Measurements from ENCODE around the gene NANOS2. TPM values are rescaled to one million over a fixed set of nuclear protein-coding genes. Genes with fewer than 3 reads are reported as not detected.
"Not testable (repeated sequence)": the region's sequence is repeated elsewhere in the genome, so short reads cannot be mapped to it uniquely, and the experiment has no call there.

Gene NANOS2
- total RNA-seq, 1 donor from 2014 or later = not detected

- intact Hi-C loops (cut with micrococcal nuclease) = no loop called here
These were observed 36.4 kb downstream of the NANOS2 start for GRCh38 chr19:45878043-45878794.

GRCh38 chr19:45876411-45877197 is 38.0 kb downstream of the NANOS2 start:
- intact Hi-C loops (cut with micrococcal nuclease) = no loop called here

GRCh38 chr19:45876161-45876410 is 38.5 kb downstream of the NANOS2 start:
- intact Hi-C loops (cut with micrococcal nuclease) = no loop called here

GRCh38 chr19:45874620-45874966 is 40.0 kb downstream of the NANOS2 start:
- intact Hi-C loops (cut with micrococcal nuclease) = no loop called here

GRCh38 chr19:45873219-45873772 is 41.3 kb downstream of the NANOS2 start:
- intact Hi-C loops (cut with micrococcal nuclease) = no loop called here

- intact Hi-C loops (cut with micrococcal nuclease) = no loop called here
These were observed 42.3 kb downstream of the NANOS2 start for GRCh38 chr19:45872095-45872919.

GRCh38 chr19:45870798-45871197 is 43.8 kb downstream of the NANOS2 start:
- intact Hi-C loops (cut with micrococcal nuclease) = no loop called here

- intact Hi-C loops (cut with micrococcal nuclease) = not testable (repeated sequence)
These were observed 47.3 kb downstream of the NANOS2 start for GRCh38 chr19:45867241-45867640.

GRCh38 chr19:45866400-45867176 is 48.0 kb downstream of the NANOS2 start:
- intact Hi-C loops (cut with micrococcal nuclease) = no loop called here

GRCh38 chr19:45865269-45865948 is 49.2 kb downstream of the NANOS2 start:
- intact Hi-C loops (cut with micrococcal nuclease) = no loop called here

- intact Hi-C loops (cut with micrococcal nuclease) = no loop called here
These were observed 49.9 kb downstream of the NANOS2 start for GRCh38 chr19:45864629-45865082.

- intact Hi-C loops (cut with micrococcal nuclease) = loop anchor here (1.0 to 2.0 kb wide), 8 partner anchors 22 to 279 kb away; partner anchors contain the start of genes CCDC61, DMWD, FBXO46 and IRF2BP1
These were observed 50.5 kb downstream of the NANOS2 start, which contains the start of gene FOXA3 for GRCh38 chr19:45863840-45864628. Gene FOXA3 (plus strand): TSS chr19:45864326. CDS start chr19:45864457, 131 bp downstream.

- intact Hi-C loops (cut with micrococcal nuclease) = loop anchor here (1.0 to 2.0 kb wide), 8 partner anchors 23 to 279 kb away; partner anchors contain the start of genes CCDC61, DMWD, FBXO46 and IRF2BP1
These were observed 51.2 kb downstream of the NANOS2 start for GRCh38 chr19:45863335-45863839.

Other genes with a start within 250 kb of the NANOS2 start
- gene GIPR, start 246.6 kb downstream of the NANOS2 start, total RNA-seq = 4.7 and 5.1 TPM in 2 replicates
- gene SNRPD2, start 222.8 kb downstream of the NANOS2 start, total RNA-seq = 596 and 605 TPM in 2 replicates
- gene QPCTL, start 222.1 kb downstream of the NANOS2 start, total RNA-seq = 8.2 and 9.1 TPM in 2 replicates
- 38.3 and 38.9 TPM in 2 replicates for gene FBXO46, start 183.9 kb downstream of the NANOS2 start, total RNA-seq
- not detected in 2 replicates for gene MEIOSIN, start 181.3 kb downstream of the NANOS2 start, total RNA-seq
- gene SIX5, start 145.5 kb downstream of the NANOS2 start, total RNA-seq = 0.68 and 0.82 TPM in 2 replicates
- 13.8 and 17.1 TPM in 2 replicates for gene DMPK, start 132.3 kb downstream of the NANOS2 start, total RNA-seq
- 23.1 and 26.2 TPM in 2 replicates for gene DMWD, start 121.9 kb downstream of the NANOS2 start, total RNA-seq
- 0.39 and 0.50 TPM in 2 replicates for gene RSPH6A, start 99.5 kb downstream of the NANOS2 start, total RNA-seq
- gene SYMPK, start 51.6 kb downstream of the NANOS2 start, total RNA-seq = 99.9 and 106 TPM in 2 replicates
- gene FOXA3, start 50.5 kb downstream of the NANOS2 start, total RNA-seq = not detected in 2 replicates
- gene IRF2BP1, start 28.6 kb downstream of the NANOS2 start, total RNA-seq = 15.3 and 15.8 TPM in 2 replicates
- gene MYPOP, start 12.2 kb downstream of the NANOS2 start, total RNA-seq = 8.8 and 9.8 TPM in 2 replicates
- gene NOVA2, start 59.1 kb upstream of the NANOS2 start, total RNA-seq = 0.02 and 0.09 TPM in 2 replicates
- gene CCDC61, start 80.7 kb upstream of the NANOS2 start, total RNA-seq = 22.8 and 26.8 TPM in 2 replicates
- not detected in 2 replicates for gene PGLYRP1, start 108.3 kb upstream of the NANOS2 start, total RNA-seq
- gene IGFL4, start 126.2 kb upstream of the NANOS2 start, total RNA-seq = not detected in 2 replicates
- not detected in 2 replicates for gene IGFL3, start 209.9 kb upstream of the NANOS2 start, total RNA-seq
- 0.30 TPM in 1 of 2 replicates, not detected in the other for gene IGFL2, start 233.5 kb upstream of the NANOS2 start, total RNA-seq